NOMO-1 treated with DMSO at 0.1 percent for 48 hours (cell line): ENCODE measurements around the gene MPC2.
A peak's percentile ranks its signal among the peaks of the same experiment; 100 is the strongest.
"Not testable (repeated sequence)": the region's sequence is repeated elsewhere in the genome, so short reads cannot be mapped to it uniquely, and the experiment has no call there.

ENCODE experiments used
- DNase-seq: peaks from one replicate; lab custom pipeline; 2025; ENCODE audit not compliant: unreplicated experiment; lab: John Stamatoyannopoulos, UW

Gene MPC2

DNA sequence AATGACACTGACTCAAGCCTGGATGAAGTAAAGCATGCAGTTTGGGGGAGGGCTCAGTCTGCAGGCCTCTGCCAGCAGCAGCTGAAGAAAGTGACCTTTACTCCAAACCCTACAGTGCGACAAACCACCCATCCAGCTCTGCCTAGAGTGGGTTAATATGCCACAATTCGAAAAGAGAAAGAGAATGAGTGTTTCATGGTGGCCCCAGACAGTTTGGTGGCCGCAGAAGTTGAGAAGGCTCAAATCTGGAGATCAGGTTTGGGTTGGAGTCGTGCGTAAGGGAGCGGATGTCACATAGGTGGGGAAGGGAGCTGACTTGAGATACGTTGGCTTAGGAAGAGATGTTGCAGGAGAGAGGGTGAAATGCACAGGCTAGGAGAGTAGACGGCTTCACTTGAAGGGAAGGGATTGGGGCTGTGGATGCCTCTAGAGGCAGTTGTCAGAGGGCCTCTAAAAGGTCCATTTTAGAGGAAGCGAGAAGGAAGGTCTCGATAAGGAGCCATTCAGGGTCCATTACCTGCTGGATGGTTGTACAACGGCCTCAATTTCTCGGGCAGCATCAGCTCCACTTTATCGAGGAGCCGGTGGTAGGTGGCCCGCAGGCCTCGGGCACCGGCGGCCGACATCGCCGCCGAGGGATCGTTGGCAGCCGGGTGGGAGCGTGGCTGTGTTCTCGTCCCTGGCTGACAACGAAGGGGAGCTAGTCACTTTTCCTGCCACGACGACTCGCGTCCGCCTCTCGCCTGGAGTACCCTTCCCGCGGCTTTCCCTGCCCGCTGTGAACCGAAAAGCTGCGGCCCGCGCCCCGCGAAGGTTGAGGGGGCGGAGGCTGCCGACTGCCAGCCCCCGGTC is 1.4 kb downstream of the MPC2 start:
- DNase-seq = peak; percentile 43

DNA sequence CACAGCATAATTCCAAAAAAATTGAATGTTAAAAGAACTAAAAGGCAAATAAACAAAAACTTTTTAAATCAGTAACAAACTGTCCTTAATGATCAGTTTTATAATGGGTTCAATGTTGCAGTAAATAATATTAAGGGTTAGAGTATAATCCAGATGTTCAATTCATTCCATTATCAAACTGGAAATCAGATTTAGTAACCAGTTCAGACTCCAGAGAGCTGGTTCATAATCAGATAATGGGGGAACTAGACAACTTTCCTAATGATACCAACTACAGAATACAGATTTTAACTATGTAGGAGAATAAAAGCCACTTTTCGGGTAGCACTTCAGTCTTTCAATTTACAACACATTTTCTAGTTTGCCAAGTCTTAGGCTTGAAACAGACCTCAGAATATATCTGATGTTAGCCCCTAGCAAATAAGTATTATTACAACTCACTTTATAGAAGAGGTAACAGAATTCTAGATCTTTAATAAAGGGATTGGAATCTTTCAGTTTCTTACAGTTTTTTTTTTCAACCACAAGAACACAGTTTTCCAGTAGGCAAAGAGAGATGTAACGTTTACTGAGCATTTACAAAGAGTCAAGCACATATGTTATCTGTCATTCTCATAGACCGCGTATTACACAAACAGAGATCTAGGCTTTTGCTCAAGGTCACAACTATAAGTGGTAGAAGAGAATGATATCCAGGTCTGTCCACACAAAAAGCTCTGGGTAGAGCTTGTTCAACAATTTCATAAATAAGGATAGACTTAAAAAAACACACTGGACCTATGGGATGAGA is 2.3 kb downstream of the MPC2 start:
- DNase-seq = peak; percentile 32

DNA sequence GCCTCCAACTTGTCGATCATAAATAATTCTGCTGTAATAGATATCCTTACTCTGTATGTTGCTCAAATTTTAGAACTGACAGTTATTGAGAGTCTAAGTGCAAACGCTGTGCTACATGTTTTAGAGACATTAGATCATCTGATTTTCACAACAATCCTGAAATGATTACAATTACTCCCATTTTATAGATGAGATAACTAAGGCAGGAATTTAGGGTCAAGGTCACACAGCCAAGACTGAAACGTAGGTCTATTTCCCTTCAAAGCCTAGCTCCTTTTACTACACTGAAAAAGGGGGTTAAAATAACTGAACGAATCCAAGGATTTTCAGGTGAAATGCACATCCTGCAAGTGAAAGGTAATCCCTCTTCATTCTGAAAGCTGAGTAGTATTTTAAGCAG is 3.1 kb downstream of the MPC2 start:
- no peak for DNase-seq

DNA sequence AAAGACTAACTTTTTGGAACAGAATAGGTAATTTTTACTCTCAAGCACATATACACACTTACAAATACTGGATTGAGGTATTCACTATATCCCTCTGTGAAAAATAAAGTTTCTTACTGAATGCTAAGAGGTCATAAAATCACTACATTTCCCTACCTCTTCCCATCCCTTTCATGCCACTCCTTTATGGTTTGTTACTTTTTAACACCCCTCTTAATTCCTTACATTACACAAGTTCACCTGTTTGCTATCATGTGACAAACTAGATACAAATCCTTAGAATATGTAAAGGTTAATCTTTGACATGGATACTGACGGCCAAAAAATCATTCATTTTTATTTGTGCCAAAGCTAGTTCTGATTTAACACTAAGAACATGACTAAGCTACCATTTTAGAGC is 7.1 kb downstream of the MPC2 start:
- no peak for DNase-seq

DNA sequence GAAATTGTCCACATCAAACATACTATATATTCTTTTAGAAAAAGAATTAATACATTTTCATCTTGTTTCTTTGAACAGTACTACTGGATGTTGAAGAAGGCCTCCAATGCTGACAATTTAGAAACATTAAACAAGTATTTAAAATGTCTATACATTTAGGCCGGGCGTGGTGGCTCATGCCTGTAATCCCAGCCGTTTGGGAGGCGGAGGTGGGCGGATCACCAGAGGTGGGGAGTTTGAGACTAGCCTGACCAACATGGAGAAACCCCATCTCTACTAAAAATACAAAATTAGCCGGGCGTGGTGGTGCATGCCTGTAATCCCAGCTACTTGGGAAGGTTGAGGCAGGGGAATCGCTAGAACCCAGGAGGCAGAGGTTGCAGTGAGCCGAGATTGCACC is 8.0 kb downstream of the MPC2 start:
- not testable (repeated sequence) for DNase-seq

DNA sequence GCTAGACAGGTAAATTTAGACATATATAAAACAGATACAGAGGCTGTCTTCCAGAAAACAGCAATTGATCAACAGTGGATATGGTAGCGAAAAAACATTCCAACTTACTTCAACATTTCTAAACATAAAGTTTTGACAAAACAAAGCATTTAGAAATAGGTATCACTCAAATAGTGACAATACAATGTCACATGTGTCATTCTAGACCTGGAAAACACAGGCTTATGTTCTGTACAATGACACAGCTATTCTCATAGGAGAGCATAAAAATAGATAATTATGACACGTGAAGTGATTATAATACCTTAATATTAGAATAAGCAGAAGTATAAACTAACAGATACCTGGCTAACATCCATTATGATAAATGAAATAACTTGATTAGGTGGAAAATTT is 8.4 kb downstream of the MPC2 start:
- no peak for DNase-seq

DNA sequence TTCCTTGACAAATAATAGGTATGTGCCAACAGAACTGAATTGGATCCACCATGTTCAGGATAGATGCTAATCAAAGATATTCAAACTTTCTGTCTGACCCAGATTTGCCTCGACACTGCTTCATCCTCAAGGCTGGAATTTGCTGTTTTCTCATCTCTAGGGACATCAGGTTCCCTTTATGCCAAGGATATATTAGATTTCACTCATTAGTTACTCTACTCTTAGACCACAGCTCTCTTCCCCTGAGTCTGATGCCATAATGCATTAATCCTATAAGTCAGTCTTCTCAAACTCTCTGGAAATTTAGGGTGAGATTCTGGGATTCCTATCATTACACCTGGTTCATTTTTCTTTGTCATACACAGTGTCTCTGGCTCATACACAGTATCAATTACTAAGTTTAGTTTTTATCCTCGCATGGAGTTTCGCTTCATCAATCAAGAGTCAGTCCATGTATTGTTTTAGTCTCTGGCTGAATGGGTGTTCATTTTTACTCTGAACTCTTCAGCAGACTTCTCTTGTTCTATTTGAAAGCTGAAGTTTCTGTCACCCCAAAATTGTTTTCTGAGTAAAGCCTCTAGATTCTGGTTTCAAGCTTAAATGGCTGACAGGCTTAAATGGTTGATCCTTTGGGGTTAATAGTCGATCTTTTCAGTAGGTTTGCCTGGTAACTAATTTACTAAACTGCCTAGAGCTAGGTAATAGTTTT is 9.7 kb downstream of the MPC2 start:
- no peak for DNase-seq

DNA sequence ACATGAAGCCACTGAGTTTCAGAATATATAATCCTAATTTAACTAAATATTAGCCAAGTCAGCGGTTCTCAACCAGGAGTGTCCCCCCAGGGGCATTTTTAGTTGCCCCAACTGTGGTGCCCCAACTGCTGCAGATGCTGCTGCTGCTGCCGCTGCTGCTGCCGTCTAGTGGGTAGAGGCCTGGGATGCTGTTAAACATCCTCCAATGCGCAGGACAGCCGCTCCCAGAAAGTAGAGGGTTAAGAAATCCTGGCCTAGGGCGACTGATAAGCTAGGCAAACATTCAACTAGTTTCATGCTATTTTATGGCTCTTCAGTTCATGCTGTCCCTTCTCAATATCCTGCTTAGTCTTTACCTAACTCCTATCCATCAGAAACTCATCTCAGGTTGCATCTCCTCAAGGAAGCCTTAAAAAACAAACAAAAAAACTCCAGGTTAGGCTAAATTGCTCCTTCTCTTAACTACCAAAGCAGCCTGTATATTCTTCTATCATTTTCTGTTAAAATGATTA is 10.3 kb downstream of the MPC2 start:
- DNase-seq = no peak

DNA sequence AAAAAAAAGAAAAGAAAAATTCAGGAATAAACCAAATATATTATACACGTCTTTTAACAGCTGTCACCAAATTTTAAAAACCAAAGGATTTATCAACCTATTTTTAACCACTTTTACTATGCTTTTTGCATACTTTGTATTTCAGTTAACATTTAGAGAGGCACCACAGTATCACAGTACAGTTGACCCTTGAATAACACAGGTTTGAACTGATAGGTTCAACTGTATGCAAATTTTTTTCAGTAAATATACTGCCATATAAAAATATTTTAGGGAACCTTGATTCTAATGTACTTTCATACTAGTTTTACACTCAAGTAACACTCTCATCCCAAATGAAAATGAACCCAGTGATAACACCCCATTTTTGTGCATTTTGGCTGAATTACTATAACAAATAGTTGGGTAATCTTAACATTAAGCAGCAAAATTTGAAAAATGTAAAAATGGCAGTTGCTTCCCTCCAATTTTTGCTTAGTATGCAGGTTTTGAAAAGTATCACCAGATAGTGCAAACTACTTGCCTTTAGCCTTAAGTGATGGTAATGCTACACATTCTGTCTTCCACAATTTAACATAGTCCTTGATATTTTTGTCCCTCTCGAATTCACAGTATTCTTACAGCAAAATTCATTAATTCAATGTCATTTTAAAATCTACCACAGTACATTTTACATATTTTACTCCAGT is 12.2 kb downstream of the MPC2 start:
- no peak for DNase-seq

DNA sequence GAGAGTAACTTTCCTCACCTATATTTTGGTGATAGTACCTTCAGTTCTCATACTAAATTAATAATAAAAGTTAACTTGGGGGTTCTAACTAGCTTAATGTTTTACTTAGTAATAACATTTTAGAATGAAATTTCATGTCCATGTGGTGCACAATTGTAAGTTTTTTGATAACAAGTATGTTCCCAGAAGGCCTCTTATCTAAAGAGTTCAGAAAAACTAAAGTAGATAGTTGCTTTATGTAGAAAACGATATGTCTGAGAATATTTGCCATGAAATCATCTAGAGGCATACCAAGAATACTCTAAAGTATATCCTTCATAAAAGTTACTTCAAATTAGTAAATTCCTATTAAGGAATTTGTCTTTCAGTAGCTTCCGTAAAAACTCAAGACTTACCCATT is 12.8 kb downstream of the MPC2 start:
- DNase-seq = no peak

DNA sequence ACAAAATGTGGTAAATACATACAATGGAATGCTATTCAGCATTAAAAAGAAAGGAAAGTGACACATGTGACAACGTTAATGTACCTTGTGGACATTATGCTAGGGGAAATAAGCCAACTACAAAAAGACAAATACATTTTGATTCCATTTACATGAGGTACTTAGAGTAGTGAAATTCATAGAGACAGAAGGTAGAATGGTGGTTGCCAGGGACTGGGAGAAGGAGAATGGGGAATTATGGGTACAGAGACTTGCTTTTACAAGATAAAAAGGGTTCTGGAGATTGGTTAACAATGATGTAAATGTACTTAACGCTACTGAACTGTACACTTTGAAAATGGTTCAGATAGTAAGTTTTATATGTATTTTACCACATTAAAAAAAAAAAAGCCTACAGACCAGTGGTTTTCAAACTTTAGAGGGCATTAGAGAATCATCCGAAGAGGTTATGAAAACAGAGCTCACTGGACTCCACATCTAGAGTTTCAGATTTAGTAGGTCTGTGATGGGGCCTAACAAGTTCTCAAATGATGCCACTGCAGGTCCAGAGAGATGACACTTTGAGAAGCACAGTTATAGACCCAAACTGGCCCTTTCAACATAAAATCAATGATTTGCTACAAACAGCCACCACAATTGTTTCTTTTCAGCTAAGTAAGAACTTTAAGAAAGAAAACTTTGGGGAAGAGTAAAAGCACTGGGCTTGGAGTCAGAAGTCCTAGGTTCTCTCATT is 13.4 kb downstream of the MPC2 start:
- DNase-seq = no peak

DNA sequence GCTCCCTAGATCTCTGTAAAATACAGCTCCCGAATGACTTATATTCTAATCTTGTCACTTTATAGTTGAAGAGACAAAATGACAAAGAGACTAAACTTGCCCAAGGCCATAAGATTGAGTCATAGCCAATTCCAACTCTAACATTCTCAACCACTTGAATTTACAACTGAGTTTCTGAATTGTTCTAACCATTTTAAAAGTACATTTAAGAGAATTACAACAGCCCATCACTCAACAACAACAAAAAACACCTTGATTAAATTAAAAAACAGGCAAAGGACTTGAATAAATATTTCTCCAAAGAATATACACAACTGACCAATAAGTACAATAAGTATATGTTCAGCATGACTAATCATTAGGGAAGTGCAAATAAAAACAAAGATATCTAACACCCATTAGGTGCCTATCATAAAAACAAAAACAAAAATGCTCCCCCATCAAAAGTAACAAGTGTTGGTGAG is 14.2 kb downstream of the MPC2 start:
- no peak for DNase-seq

DNA sequence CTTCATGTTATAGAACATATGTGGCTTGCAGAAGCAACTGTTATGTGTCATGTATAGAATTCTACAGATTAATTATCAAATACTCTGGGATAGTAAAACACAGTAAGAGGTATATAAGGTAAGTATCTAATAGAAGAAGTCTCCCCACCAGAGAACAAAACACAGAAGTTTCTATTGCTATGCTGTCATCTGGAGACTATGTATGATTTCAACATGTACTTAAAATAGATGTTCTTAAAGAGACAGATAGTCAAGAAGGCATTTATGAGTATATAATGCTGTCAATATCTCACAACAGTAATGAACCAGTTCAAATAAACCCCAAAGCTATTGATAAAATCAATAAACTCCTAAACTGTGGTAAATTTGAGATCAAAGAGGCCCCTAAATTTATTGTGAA is 14.8 kb downstream of the MPC2 start:
- DNase-seq = peak; percentile 42

DNA sequence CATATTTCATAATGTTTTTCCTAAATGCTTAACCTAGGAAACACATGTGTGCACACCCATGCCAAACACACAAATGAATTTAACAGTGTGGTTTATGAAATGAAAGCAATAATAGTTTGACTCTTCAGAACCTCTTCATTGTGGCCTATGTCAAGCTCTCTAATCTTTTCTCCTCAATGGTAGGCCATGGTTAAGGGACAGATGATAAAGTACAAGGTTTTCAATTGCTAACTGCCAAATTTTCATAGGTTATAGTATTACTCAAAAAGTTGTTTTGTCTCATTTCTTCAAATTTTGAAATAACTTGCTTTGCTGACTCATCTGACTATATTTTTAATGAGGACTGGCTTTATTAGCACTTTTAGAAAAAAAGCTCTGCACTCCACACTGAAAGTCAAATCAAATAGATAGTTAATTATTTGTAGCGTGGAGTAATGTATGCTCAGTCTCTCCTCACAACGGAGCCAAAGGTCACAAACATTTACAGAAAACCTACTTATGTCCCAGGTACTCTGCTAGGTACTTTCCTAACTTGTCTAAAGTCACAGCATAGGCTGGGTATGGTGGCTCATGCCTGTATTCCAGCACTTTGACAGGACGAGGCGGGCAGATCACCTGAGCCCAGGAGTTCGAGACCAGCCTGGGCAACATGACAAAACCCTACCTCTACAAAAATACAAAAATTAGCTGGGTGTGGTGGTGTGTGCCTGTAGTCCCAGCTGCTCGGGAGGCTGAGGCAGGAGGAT is 19.9 kb downstream of the MPC2 start:
- no peak for DNase-seq

DNA sequence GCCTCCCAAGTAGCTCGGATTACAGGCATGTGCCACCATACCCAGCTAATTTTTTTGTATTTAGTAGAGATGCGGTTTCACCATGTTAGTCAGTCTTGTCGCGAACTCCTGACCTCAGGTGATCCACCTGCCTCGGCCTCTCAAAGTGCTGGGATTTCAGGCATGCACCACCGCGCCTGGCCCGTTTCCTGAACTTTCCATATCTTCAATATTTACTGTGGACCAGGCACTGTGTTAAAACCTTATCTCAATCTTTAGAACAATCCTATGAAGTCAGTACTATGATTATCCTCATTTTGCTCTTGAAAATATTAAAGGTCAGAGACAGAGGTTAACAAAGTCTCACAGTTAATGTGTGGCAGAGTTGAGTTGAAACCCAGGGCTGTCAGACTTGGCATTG is 21.3 kb downstream of the MPC2 start:
- DNase-seq = no peak

DNA sequence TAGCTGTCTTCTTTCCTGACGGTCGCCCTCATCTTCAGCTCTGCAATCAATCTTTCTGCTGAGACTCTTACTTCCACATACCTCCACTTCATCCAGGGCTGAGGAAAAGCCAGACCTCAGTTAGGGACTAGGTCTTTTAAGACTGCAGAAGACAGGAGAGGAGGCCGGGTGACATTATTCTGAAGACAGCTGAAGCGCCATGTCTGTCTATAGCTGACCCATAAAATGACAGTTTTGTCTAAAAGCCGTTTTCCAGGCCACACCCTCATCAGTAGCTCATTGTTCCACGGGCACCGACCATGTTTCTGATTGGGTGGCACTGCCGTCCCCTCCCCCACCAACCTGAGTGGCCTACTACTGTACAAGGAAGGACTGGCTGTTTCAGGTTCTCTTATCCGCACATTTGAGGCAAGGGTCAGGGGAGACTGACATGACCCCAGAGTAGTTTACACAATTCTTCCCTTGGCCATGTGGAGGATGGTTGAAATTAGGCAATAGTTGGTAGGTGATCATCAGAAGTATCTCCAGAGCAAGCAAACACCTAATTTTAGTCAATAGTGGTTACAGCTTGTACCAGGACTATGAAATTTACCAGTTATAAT is 22.9 kb downstream of the MPC2 start, which contains the start of gene ADCY10:
Gene ADCY10 (minus strand): TSS at position 240 of the 602 bp plus-strand sequence. CDS start 8,994 bp downstream, outside the sequence.
- DNase-seq = no peak

DNA sequence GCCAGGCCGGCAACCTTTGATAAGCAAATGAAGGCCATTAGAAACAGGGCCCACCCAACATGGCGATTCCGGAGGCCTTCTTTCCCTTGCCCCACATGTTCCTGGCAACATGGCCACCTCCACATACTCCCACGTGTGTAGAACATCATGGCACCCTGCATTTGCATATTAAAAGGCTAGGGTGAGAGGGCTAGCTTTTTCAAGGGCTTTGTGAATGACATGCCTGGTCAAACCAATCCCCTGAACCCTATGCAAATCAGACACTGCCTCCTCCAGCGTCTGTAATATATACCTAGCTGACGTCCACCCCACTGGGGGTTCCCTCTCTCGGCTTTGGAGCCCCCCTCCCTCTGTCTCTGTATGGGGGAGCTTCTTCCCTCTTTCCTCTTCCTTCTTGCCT is 24.6 kb downstream of the MPC2 start:
- no peak for DNase-seq

DNA sequence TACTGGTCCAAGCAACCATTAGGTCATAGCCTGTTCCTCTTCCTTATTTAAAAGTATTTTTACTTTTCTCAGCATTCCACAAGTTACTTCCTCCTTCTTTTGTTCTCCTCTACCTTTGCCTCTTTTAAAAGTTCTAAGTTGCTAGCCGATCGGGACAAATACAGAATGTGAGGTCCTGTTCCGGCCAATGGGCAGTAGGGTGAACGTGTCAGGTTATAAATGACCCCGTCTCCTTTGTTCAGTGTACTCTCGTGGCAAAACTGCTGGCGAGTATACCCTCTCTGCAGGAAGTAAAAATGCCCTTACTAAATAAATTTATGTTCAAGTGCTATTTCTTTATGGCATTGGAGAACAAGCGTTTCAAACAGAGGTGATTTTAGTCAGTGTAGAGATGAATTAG is 25.5 kb downstream of the MPC2 start:
- DNase-seq = peak; percentile 24

DNA sequence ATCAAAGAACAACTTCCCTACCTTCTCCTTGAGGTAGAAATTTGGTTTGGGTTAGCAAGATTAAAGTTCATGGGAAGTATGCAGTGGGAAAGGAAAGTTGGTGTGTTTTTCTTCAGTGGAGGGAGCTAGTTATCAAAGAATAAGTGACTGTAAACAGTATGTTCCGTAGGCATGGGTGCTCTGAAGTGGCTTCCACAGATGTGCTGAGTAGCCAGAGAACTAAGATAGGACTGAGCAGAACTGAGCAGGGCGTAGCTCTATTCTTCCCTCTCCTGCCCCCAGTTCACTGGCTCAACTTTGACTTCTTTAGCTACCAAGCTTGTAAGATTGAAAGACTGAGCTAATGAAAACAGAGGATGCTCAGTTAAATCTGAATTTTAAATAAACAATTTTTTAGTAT is 26.3 kb downstream of the MPC2 start:
- DNase-seq = no peak
